Ammon's horn (tissue), 1 donor: ENCODE results near the gene CHRM4.

Experiments
- DNase-seq: peaks from one replicate; pipeline ENCODE4 v3.0.0-alpha.2; 2016; ENCODE audit warnings: low spot score

CHRM4 gene

GRCh38 chr11:46347637-46348311, 43.8 kb downstream of the CHRM4 start:
- DNase-seq: no peak

- DNase-seq: peak; percentile 91
These were observed 44.5 kb downstream of the CHRM4 start, which contains the start of gene DGKZ for GRCh38 chr11:46346886-46347636. Gene DGKZ, plus strand, starts transcription at chr11:46347463. Its CDS starts 197 bp downstream, at chr11:46347660.

- DNase-seq: no peak
These were observed 45.6 kb downstream of the CHRM4 start for GRCh38 chr11:46345881-46346484.

GRCh38 chr11:46345131-46345597, 46.4 kb downstream of the CHRM4 start:
- no peak for DNase-seq

- DNase-seq: no peak
These were observed 48.1 kb downstream of the CHRM4 start for GRCh38 chr11:46343520-46343919.

DNA sequence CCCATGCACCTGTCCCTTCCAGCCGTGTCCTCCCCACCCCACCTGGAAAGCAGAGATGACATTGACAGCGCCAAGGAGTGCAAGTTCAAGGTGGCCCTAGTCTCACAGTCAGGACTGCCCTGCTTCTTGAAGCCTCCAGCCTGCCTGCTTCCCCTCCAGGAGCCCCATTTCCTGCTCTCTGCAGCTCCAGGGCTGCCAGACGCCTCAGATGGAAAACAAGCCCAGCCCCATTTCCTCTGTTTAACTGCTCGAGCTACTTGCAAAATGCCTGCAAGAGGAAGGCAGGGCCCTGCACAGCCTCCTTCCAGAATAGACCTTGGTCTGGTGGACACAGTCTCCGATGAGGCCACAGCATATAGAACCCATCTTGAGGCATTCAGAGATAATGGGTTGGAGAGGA, 49.3 kb downstream of the CHRM4 start:
- DNase-seq: no peak

- DNase-seq: no peak
These were observed 50.1 kb downstream of the CHRM4 start for GRCh38 chr11:46341454-46341853.

DNA sequence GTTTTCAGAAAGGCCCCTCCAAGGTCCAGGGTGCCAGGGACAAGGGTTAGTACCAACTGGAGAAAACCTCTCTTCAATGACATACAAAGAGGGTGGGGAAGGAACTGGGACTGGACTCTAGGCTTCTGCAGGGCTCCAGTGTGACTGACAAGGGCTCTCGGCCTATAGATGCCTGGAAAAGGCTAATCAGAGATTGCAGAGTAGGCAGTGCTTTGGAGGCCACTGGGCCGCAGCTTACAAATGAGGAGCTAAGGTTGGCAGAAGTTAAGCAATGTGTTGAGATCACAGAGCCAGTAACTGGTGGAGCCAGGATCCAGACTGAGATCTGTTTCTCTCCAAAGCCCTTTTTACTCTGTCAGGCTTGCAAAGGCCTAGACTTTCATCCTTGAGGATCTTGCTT, 51.8 kb downstream of the CHRM4 start:
- no peak for DNase-seq

GRCh38 chr11:46338988-46339666, 52.4 kb downstream of the CHRM4 start:
- no peak for DNase-seq

DNA sequence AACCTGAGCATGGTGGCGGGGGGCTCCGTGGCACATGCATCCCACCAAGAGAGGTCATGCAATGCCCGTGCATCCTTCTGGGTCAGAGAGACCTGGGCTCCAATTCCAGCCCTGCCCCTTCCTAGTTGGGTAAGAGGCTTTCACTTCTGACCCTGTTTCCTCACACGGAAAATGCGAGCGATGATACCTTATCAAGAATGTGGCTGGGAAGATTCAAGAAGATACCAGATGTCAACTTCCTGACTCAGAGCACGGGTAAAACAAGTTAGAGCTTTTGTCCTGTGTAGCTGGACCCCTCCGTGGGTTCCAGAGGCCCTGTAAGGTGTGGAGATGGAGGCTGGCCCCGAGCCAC, 53.0 kb downstream of the CHRM4 start:
- no peak for DNase-seq

DNA sequence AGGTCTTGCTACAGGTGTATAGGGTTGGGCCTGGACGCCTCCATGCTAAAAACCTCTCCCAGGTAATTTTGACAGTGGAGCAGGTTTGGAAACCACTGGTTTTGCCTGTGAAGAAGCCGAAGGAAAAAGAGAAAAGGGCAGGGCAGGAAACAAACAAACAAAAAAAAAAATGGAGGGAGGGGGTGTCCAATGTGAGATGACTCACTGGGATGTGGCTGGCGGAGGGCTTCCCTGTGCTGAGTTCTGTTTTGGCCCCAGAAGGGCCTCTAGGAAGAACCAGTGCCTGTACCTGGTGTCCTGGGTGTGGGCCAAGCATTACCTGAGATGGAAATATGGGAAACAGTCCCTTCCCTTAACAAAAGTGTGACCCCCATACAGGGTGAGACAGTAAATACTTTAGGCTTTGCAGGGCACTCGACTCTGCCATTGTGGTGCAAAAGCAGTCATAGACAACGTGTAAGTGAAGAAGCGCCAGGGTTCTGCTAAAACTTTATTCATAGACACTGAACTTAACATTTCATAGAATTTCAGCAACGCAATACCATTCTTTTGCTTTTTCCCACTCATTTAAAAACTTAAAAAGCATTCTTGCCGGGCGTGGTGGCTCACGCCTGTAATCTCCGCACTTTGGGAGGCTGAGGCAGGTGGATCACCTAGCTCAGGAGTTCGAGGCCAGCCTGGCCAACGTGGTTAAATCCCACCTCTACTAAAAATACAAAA, 53.8 kb downstream of the CHRM4 start:
- no peak for DNase-seq

GRCh38 chr11:46336563-46337180, 54.9 kb downstream of the CHRM4 start:
- DNase-seq: no peak

- no peak for DNase-seq
These were observed 55.5 kb downstream of the CHRM4 start for GRCh38 chr11:46335890-46336562.

DNA sequence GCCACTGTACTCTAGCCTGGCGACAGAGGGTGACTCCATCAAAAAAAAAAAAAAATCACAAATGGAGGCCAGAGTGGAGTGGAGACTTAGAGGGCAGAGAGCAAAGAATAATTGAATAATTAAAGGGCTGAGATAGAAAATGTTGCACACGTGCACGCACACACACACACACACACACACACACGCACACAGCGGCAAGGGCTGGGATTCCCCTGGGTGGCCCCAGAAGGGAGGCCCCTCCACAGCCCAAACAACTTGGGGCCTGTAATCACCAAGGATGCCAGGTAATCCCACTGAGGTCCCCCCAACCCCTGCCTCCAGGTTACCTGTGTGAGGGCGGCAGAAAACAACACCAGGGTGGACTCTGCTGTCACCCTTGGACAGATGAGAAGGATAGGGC, 56.3 kb downstream of the CHRM4 start:
- no peak for DNase-seq

- DNase-seq: no peak
These were observed 57.4 kb downstream of the CHRM4 start for GRCh38 chr11:46334211-46334610.
